GM03348 (cell line): ENCODE results near the gene AURKA.
"Not testable (repeated sequence)": the region's sequence is repeated elsewhere in the genome, so short reads cannot be mapped to it uniquely, and the experiment has no call there.

Experiments used
- DNase-seq: peaks from one replicate; pipeline ENCODE4 v3.0.0; 2012; ENCODE audit warnings: low spot score

AURKA gene

DNA sequence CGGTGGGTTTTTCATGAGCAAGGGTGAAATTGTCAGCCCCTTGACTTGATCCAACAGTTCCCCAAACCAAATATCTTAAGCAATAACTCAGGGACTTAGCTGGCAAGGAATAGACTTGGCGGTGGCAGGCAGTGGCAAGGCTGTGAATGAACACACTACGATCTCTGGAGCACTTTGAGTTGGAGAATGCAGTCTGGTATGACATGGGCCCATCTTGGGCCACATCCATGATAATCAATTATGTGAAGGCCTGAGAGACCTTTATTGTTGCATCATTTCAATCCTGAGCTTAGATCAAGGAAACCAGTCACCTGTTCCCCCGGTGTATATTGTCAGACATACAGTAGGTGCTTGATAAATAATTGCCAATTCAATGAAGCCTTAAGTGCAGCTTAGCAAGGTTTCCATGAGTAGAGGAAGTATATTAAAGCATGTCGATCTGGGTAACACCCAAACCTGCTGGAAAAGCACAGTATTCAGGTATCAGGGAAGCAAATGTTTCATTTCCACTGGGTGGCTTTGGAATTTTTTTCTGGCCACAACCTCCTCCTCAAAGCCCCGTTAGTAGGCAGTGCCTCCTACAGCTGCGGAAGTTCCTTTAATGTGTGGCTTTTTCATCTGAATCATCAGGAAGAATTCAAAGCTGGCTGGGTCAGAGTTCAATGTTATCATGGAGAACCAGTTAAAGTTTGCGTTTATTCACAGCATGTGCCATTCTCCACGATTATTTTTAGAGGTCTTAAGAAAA is 30.2 kb upstream of the AURKA start:
- DNase-seq = peak; percentile 69

DNA sequence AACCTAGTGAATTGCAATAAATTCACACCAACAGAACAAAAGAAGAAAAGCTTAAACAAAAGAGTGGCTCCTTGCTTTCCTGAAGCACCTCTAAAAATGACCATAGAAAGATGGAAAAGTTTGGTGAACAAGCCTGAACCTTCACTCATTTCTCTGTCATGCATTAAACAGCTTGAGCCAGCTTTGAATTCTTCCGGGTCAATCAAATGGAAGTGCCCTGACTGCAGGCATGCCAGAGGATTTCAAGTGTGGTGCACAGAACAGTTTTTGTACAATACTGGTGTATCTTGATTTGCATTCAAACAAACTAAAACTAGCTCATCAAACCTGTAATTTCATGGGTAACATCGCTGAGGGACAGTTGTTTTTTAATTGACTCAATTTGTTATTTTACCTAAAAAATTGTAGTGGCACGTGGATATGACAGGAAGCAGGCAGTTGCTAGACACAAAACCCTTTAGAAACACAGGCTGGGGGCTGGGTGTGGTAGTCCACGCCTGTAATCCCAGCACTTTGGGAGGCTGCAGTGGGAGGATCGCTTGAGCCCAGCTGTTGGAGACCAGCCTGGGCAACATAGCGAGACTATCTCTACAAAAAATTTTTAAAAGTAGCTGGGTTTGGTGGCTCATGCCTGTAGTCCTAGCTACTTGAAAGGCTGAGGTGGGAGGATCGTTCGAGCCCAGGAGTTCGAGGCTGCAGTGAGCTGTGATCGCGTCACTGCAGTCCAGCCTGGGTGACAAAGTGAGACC is 29.1 kb upstream of the AURKA start:
- no peak for DNase-seq

DNA sequence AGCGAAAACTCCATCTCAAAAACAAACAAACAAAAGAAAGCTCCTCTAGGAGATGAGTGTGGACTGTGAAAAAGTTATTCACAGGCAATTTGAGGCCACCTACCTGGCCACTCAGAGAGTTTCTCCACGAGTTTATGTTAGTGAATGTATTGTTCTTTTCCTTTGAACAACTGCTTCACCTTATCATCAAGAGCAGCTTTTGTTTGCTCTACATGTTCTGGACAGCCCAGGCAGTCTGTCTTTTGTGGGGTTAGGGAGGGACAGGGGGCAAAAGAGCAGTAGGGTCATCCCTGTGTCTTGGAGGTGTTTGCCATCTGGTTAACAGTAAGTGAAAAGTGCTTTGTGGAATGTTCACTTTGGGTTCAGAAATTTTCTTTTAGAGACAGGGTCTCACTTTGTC is 28.0 kb upstream of the AURKA start:
- no peak for DNase-seq

DNA sequence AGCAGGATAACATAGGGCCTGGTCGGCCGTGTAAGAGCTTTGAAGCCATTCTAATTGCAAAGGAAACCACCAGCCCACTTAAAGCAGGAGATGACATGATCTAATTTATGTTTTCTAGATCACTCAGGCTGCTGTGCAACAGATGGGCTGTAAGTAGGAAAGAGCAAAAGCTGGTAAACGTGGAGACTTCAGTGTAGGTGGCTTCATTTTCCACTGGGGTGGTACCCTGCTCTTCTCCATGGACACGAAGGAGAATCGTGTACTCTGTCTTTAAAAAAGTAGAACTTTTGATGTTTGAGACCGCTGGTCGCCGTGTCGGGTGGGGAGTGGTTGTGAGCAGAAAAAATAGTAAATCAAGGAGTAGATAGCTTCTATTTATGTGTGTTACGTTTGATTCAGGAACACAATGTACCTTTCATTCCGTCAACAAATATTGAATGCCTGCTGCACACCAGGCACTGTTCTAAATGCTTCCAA is 26.4 kb upstream of the AURKA start:
- DNase-seq = no peak

DNA sequence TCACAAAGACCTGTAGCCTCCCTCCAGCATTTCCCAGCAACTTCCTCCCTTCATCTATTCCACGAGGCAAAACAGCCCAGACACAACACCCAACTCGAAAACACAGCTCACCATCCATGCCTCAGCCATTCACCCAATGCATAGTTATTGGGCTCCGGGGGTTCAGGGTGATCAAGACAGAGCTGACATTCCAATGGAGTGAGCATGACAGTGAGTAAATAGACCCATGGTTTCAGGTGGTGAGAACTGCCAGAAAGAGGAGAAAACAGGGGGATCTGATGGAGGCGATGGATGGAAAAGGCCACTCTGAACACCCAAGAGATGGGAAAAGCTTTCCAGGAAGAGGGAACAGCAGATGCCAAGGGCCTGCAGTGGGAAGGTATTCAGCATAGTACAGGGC is 25.9 kb upstream of the AURKA start:
- DNase-seq = no peak

DNA sequence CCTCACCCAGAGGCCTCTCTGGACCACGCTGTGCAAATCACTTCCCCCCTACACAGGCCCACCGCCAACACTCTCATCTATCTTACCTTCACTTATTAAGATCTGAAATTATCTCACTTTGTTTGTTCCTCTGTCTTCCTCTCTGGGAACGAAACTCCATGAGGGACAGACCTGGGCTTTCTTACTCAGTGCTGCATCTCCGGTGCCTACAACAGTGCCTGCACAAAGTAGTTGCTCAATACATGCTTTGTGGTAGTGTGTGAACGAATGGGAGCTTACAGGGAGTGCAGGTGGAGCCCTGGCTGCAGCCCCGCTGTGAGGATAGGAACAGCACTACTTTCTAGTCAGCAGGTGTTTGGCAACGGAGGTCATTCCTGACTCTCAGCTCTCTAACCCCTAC is 25.4 kb upstream of the AURKA start:
- DNase-seq = no peak

DNA sequence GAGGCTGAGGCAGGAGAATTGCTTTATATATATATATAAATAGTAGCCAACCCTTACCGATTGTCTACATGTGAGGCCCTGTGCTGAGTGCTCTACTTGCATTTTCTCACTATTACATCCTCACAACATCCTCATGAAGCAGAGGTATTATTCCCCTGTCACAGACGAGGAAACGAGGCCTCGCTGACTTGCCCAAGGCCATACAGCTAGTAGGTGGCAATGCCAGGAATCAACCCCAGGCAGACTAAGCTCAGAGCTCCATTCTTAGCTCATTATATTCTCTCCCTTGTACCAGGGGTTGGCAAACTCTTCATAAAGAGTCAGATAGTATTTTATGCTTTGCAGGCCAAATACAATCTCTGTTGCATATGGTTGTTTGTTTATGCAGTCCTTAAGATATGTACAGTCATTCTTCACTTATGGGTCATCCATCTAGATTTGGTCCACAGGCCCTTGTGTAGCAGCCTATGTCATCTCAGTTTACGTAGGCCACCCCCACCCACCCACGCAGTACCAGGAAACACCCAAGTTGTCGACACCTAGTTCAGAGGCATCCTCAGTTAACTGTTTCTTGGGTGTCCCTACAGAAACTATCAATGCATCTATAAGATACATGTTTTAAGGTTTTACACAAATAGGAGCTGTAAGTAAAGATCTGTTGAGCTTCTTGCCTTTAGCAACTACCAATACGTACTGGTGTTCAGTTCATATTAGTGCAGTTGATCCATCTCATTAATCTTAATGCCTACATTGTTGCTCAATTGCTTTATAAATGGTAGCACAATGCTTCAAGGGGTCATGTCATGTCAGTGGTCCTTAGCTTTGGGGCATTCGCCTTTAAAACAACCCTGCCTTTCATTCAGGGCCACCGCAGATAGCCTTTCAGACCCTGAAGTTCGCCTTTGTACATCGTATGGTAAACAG is 23.1 kb upstream of the AURKA start:
- no peak for DNase-seq

DNA sequence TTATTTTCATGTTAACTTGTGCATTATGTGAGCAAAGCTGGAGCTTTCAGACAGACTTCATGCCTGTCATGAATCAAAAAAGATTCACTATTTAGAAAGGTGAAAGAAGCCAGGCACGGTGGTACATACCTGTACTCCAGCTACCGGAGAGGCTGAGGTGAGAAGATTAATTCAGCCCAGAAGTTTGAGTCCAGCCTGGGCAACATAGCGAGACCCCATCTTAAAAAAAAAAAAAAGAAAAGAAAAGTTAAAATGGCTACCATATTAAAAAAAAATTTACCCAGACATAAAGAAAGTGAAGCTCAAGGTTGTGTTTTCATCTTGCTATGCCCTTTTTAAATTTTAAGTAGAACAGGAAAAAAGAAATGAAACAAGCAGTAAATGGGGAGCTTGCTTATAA is 20.9 kb upstream of the AURKA start:
- no peak for DNase-seq

DNA sequence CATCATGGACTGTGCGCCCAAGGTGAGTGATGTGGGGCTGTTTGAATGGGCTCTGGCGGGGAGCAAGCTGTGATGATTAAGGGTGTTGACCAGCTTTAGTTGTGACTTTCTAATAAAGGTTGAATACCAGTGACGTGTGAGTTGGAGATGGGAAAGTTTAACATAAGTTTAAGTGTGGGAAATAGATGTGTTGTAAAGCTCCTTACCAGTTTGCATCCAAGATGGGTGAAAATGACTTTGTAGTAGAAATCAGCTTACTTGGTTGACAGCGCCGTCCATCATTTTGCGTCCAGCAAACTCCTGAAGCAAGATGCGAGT is 20.4 kb upstream of the AURKA start:
- DNase-seq = no peak

DNA sequence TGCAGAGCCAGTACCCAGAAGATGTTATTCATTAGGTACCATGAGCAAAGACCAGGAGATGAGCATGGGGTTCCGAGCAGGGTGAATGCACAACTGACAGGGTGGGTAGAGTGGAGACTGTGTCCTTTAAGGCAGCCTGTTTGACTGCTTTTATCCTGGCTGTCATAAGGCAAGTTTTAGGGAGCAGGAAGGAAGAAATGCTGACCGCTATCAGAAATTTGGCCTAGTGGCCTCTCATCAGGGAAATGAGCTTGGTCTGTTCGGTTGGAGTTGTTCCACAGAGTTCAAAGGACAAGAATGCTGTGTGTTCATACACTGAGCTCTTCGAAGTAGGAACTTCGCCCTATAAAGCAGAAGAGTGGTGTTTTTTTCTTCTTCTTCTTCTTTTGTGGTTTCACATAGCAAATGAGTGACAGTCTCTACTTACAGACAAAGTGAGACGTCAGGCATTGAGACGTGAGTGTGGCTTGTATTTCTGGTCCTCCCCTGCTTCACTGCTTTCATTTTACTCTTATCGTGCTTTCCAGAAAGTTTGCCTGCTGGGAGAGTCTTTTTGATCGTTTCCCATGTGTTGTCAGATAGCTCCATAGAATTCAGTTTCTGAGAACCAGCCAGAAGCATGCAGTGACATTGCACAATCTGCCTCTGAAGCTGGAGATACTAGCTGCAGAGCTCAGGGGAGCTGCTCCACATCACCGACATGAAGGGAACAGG is 19.9 kb upstream of the AURKA start, which contains the start of gene CASS4:
TSS of gene CASS4 (plus strand) at position 502 of the 714 bp plus-strand sequence. CDS start at position 701, 199 bp downstream.
- peak; percentile 68 for DNase-seq

DNA sequence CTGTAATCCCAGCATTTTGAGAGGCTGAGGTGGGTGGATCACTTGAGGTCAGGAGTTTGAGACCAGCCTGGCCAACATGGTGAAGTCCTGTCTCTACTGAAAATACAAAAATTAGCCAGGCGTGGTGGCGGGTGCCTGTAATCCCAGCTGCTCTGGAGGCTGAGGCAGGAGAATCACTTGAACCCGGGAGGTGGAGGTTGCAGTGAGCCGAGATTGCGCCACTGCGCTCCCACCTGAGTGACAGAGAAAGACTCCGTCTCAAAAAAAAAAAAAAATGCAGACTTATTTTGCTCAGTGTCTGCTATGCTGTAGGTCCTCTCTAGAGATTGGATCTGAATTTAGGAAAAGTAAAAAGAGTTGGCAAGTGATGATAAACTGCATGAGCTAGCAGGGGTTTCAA is 19.3 kb upstream of the AURKA start:
- not testable (repeated sequence) for DNase-seq

DNA sequence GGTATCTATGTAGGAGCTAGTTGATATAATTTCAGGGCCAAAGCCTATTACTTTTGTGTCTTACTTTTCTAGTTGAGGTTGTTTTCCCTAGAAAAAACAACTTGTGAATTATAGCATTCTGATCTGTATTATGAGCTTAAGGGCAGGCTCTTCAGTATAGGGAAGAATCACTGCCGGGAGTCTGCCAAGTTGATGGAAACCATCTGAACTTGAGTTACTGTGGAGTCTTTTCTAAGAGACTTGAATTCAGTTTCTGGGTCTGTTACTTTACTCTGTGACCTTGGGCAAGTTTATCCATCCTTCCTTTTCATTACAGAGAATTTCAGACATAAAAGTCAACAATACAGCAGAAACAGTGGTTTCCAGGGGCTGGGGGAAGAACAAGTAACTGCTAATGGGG is 17.9 kb upstream of the AURKA start:
- DNase-seq = no peak

DNA sequence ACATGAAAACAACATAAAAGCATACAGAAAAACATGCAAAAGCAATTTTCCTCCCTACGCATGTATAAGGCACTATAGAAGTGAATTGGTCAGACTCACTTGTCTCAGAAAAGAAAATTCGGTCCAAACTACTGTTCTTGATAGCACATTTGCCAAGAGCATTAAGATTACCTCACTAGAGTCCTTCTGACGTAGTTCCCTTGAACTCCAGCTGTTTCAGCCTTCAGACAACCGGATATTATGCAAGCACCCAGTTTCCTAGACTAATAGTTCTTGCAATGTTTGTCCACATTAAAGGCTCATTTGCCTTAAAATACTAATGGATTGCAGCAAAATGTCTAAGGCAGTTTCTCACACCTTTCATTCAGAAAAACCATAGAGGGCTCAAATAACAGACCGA is 17.5 kb upstream of the AURKA start:
- peak; percentile 39 for DNase-seq

DNA sequence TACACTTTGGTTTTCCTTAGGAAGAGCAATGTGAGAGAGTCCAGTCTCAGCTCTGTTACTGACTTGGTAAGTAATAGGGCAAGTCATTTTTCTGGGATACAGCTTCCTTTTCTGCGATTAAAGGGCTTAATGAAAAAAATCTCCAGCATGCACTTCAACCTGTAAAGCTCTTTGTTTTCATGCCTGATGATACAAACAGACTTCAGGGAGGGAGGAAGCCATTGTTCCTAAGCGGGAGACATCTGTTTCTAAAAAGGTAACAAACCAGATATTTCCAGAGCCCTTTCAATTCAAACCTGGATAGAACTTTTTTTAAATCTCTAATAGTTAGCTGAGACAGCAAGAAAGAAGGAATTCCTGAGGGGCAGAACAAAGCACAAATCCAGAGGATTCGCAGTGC is 14.9 kb upstream of the AURKA start:
- no peak for DNase-seq

DNA sequence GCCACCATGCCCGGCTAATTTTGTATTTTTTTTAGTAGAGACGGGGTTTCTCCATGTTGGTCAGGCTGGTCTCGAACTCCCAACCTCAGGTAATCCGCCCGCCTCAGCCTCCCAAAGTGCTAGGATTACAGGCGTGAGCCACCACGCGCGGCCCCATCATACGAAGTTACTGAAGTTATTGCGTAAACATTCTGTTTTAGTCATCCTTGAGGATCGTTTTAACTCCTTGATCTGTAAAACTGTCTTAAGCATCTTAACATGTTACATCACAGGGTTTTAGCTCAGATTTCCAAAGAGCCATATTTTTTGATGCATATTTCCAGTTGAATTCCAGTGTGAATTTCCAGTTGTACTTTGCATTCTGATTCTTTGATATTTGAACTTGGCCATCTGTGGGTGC is 13.3 kb upstream of the AURKA start:
- not testable (repeated sequence) for DNase-seq

DNA sequence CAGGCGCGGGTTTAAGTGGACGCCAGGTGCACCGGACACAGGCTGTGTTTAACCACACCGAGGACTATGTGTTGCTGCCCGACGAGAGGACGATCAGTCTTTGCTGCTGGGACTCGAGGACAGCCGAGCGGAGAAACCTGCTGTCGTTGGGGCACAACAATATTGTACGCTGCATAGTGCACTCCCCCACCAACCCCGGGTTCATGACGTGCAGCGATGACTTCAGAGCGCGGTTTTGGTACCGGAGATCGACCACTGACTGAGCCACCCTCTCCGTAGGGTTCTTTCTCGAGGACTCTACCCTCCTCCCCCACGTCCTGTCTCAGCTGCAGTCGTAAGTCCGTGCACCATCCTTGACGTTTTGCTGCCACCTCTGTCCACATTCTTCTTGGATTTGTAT is 11.4 kb upstream of the AURKA start:
- no peak for DNase-seq

DNA sequence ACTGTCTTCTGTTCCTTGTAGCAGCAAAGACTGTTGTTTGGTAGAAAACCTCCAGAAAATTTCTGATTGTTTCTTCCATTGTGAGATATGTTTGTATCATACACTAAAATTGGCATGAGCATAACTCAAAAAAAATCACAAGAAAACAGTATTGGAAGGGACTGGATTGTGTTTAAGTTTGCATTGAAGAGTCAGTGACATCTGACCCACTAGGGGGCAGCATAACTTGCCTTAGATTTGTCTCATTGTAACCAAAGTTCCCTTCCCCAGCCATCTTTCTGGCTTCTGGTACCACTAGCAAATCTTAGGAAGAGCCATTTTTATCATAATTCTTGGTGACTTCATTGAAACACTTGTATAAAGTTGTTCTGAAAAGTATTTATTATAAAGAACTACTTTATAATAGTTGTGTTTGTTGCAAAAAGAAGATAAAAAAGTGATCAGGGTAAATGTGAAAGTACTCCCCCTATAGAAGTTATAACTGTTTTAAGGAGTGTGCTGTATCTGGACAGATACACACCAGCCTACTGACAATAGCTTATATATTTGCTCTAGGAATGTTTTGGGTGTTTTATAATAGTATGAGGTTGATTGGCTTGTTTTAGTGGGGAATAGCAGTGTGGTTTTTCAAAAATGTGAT is 8.1 kb upstream of the AURKA start:
- peak; percentile 74 for DNase-seq

DNA sequence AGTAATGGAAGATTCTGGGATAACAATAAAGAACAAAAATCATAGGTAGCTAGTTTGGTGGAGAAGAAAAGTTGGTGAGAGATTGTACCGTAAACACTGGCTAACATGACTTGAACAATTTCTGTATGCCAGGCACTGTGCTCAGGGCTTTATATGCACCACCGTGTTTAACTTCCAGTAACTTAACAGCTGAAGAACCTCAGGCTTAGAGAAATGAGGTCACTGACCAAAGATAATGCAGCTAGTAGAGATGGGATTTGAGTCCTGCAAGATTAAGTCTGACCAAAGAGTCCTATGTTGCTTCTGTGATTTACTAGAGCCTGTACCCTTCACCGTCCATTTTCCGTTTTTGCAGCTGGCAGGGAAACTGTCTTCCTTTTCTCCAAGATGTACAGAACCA is 3.2 kb upstream of the AURKA start:
- DNase-seq = no peak

DNA sequence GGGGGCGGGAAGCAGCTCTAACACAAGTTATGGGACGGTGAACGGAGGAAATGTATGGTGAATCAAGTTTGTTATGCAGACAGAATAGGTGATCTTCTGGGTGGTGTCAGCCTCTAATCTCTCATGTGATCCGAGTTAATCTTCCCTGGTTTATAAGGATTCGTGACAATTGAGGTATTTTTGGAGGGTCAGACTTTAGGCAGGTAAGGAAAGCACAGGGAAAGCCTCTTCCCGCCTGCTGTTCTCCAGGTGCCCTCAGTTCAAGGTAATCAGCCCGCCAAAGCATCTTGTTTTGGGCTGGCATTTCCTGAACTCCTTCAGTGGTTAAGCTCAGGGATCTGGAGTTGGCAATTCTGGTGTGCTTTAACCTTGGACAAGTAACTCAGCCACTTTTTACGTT is 1.6 kb upstream of the AURKA start:
- DNase-seq = no peak

DNA sequence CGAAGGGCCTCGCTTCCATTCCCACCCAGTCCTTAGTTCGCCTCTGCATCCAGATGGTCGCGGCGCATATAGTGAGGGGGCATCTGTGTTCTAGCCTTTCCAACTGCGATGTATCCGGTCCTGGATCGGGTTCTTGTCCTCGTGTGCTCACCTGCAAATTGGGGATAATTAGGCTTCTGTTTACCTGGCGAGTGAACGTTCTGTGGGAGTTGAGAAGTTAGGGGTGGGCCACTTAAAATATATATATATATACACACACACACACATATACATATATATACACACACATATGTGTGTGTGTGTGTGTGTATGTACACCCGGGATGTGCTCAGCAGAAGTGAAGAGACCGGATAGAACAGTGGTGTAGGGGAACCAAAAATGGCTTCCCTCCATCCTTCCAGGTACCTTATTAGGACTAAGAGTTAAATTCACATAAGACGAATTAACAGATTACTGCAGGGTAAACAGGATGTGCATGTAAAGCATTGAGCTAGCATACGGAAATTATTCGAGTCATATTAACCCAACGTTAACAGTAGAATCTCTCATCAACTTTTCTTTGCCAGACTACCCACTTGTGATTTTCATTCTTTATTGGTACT is 967 bp upstream of the AURKA start:
- DNase-seq = no peak

DNA sequence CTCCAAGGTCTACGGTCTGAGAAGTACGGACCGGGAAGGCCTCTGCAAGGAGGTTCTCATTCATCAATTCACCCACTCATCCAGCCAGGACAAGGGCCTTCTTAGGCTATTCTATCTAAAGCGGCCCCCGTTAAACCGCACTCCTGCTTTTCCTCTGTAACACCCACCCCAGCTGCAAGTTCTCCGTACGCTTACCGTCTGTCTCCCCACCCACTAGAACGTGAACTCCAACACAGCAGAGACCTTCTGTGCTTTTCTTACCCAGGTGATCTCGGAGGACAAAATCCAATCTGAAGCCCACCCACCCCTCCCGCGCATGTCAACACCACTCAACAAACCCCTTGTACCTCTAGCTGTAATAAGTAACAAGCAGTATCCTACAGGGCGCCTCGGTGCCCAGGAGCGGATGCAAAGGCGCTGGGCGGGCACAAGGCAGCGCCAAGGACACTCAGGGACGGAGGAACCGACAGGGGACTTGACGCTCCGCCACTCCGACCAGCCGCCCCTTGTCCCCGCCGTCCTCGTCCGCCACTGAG is 351 bp downstream of the AURKA start:
- no peak for DNase-seq
